K562 (cell line): ENCODE measurements around the gene MSI1. TPM values are rescaled to one million over a fixed set of nuclear protein-coding genes. Genes with fewer than 3 reads are reported as not detected.
A peak's percentile ranks its signal among the peaks of the same experiment; 100 is the strongest.

Experiments used
- EP400 ChIP-seq: fragments of 450-650 bp; IDR thresholded peaks from 2 replicates; pipeline ENCODE4 v1.6.1; 2017; ENCODE audit warnings: antibody characterized with exemption, mild to moderate bottlenecking, moderate library complexity
- HDAC8 ChIP-seq: fragments of 450-650 bp; IDR thresholded peaks from 2 replicates; pipeline ENCODE4 v1.6.1; 2016; ENCODE audit warnings: mild to moderate bottlenecking, missing genetic modification characterization, moderate library complexity, missing compliant biosample characterization
- PHF8 ChIP-seq: fragments of 200-600 bp; sonication (generic); IDR thresholded peaks from 2 replicates; pipeline ENCODE4 v1.6.1; 2012; ENCODE audit warnings: mixed run types, mild to moderate bottlenecking, inconsistent platforms, low read length, moderate library complexity, borderline replicate concordance
- TAF9B ChIP-seq: fragments of 450-650 bp; IDR thresholded peaks from 2 replicates; pipeline ENCODE4 v1.6.1; 2018; ENCODE audit warnings: mild to moderate bottlenecking; ENCODE audit not compliant: partially characterized antibody
- ZNF134 ChIP-seq: fragments of 250-450 bp; sonication (Bioruptor Pico); conservative IDR thresholded peaks from 2 replicates; pipeline ENCODE4 v1.4.0; 2020
- polyA plus RNA-seq, 8 experiments: library from polyadenylated mRNA; depleted of rRNA in 4 of 8; stranded (reverse) in 5 of 8; unstranded in 3 of 8; fragments of >200 nt; fragmentation: Nextera tagmentation in 2 of 8; fragmentation: Illumina TruSeq in 1 of 8; extraction: Ambion mirVana in 2 of 8; extraction: Trizol in 1 of 8; gene quantifications; 2 replicates each; pipeline versions ENCODE4 v1.2.1 to v1.2.3, GENCODE V29; 2011 to 2014; ENCODE audit warnings: inconsistent platforms in 1 of 8, missing spikeins in 1 of 8
- total RNA-seq, 7 experiments: library from RNA; depleted of rRNA in 6 of 7; stranded (reverse); fragments of >200 nt in 6 of 7; fragmentation: Illumina TruSeq in 2 of 7; extraction: Trizol in 2 of 7; gene quantifications; 2 replicates each; pipeline versions ENCODE4 v1.2.1 to v1.2.3, GENCODE V29; 2011 to 2021; ENCODE audit warnings: low replicate concordance in 1 of 7
- TF ChIP-seq, protein P1 (sequence below): fragments of 450-650 bp; IDR thresholded peaks from 2 replicates; pipeline ENCODE4 v1.6.1; 2016; ENCODE audit warnings: low read depth
- TF ChIP-seq, protein P2 (sequence below), 3 experiments: fragments of 200-800 bp in 1 of 3; fragments of 250-450 bp in 1 of 3; fragments of 450-650 bp in 1 of 3; sonication (Bioruptor Pico) in 1 of 3; sonication (Bioruptor generic) in 1 of 3; formaldehyde crosslinking in 1 of 3; IDR thresholded peaks; 2 replicates each; pipeline versions ENCODE4 v1.6.1 to v1.8.0; 2016 to 2022; ENCODE audit warnings: mild to moderate bottlenecking in 2 of 3, missing genetic modification characterization in 2 of 3, missing compliant biosample characterization in 1 of 3, moderate library complexity in 1 of 3
- TF ChIP-seq, protein P3 (sequence below): fragments of 450-650 bp; IDR thresholded peaks from 2 replicates; pipeline ENCODE4 v1.6.1; 2016; ENCODE audit warnings: borderline replicate concordance
- TF ChIP-seq, protein P4 (sequence below): IDR thresholded peaks from 2 replicates; pipeline ENCODE4 v1.6.1; 2012; ENCODE audit warnings: low read depth, low read length, improper control_type of control experiment, borderline replicate concordance

MSI1 gene
- total and polyA plus RNA-seq, 9 of the 15 experiments (the other 6 are each of a cell fraction or from before 2014, with no cell fraction given) = 0.16 TPM; not detected in 8

DNA sequence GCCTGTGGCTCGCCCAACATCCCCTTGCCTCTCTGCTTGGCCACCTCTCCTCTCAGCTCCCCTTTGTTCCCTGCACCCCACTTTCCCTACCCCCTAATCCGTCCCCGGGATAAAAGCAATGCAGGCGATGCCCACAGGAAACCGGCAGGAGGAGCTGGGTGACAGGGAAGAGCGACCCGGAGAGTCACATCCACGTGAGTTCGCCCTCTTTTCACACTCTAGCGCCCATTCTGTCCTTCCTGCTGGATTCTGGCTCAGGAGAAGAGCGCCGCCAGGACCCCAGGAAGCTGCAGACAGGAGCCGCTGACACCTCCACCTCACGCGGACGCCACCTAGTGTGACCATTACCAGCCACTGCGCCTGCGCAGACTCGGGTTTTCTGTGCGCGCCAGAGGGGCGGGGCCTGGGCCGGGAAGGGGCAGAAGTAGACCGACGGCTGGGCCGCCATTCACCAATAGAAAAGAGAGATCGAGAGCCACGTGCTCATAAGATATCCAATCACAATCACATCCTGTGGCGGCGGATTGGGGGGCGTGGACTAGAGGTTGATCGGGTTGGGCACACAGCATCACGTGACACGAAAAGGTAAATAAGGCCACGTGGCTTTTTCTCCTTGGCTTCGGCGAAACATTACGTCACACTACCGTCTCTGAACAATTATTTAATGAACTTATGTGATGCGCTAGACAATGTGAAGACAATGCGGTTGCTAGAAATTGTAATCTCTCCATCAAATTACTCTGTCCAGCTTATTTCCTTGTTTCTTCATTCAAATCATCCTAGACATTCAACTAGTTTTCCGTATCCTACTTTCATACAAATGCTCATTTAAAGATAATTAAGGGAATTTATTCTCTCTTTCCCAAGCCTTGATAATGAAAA lies 51.5 kb downstream of the MSI1 start (continued):
- TF ChIP-seq, protein P1, sequence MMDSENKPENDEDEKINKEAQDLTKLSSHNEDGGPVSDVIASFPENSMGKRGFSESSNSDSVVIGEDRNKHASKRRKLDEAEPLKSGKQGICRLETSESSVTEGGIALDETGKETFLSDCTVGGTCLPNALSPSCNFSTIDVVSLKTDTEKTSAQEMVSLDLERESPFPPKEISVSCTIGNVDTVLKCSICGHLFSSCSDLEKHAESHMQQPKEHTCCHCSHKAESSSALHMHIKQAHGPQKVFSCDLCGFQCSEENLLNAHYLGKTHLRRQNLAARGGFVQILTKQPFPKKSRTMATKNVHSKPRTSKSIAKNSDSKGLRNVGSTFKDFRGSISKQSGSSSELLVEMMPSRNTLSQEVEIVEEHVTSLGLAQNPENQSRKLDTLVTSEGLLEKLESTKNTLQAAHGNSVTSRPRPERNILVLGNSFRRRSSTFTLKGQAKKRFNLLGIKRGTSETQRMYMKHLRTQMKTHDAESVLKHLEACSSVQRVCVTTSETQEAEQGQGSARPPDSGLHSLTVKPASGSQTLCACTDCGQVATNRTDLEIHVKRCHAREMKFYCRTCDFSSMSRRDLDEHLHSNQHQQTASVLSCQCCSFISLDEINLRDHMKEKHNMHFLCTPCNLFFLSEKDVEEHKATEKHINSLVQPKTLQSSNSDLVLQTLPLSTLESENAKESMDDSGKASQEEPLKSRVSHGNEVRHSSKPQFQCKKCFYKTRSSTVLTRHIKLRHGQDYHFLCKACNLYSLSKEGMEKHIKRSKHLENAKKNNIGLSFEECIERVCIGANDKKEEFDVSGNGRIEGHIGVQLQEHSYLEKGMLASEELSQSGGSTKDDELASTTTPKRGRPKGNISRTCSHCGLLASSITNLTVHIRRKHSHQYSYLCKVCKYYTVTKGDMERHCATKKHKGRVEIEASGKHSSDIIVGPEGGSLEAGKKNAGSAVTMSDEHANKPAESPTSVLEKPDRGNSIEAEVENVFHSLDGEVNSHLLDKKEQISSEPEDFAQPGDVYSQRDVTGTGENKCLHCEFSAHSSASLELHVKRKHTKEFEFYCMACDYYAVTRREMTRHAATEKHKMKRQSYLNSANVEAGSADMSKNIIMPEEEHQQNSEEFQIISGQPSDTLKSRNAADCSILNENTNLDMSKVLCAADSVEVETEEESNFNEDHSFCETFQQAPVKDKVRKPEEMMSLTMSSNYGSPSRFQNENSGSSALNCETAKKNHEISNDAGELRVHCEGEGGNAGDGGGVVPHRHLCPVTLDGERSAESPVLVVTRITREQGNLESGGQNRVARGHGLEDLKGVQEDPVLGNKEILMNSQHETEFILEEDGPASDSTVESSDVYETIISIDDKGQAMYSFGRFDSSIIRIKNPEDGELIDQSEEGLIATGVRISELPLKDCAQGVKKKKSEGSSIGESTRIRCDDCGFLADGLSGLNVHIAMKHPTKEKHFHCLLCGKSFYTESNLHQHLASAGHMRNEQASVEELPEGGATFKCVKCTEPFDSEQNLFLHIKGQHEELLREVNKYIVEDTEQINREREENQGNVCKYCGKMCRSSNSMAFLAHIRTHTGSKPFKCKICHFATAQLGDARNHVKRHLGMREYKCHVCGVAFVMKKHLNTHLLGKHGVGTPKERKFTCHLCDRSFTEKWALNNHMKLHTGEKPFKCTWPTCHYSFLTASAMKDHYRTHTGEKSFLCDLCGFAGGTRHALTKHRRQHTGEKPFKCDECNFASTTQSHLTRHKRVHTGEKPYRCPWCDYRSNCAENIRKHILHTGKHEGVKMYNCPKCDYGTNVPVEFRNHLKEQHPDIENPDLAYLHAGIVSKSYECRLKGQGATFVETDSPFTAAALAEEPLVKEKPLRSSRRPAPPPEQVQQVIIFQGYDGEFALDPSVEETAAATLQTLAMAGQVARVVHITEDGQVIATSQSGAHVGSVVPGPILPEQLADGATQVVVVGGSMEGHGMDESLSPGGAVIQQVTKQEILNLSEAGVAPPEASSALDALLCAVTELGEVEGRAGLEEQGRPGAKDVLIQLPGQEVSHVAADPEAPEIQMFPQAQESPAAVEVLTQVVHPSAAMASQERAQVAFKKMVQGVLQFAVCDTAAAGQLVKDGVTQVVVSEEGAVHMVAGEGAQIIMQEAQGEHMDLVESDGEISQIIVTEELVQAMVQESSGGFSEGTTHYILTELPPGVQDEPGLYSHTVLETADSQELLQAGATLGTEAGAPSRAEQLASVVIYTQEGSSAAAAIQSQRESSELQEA = no peak
- TF ChIP-seq ZNF134 (CRISPR knock-in tag) = no peak
- TF ChIP-seq HDAC8 = no peak
- TF ChIP-seq, protein P2, sequence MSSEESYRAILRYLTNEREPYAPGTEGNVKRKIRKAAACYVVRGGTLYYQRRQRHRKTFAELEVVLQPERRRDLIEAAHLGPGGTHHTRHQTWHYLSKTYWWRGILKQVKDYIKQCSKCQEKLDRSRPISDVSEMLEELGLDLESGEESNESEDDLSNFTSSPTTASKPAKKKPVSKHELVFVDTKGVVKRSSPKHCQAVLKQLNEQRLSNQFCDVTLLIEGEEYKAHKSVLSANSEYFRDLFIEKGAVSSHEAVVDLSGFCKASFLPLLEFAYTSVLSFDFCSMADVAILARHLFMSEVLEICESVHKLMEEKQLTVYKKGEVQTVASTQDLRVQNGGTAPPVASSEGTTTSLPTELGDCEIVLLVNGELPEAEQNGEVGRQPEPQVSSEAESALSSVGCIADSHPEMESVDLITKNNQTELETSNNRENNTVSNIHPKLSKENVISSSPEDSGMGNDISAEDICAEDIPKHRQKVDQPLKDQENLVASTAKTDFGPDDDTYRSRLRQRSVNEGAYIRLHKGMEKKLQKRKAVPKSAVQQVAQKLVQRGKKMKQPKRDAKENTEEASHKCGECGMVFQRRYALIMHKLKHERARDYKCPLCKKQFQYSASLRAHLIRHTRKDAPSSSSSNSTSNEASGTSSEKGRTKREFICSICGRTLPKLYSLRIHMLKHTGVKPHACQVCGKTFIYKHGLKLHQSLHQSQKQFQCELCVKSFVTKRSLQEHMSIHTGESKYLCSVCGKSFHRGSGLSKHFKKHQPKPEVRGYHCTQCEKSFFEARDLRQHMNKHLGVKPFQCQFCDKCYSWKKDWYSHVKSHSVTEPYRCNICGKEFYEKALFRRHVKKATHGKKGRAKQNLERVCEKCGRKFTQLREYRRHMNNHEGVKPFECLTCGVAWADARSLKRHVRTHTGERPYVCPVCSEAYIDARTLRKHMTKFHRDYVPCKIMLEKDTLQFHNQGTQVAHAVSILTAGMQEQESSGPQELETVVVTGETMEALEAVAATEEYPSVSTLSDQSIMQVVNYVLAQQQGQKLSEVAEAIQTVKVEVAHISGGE (CRISPR knock-in tag; IDR thresholded peaks at IDR 0.05) = peak in 1 of 3 experiments; percentile 72; a peak in 2 of 6 replicates
- TF ChIP-seq, protein P3, sequence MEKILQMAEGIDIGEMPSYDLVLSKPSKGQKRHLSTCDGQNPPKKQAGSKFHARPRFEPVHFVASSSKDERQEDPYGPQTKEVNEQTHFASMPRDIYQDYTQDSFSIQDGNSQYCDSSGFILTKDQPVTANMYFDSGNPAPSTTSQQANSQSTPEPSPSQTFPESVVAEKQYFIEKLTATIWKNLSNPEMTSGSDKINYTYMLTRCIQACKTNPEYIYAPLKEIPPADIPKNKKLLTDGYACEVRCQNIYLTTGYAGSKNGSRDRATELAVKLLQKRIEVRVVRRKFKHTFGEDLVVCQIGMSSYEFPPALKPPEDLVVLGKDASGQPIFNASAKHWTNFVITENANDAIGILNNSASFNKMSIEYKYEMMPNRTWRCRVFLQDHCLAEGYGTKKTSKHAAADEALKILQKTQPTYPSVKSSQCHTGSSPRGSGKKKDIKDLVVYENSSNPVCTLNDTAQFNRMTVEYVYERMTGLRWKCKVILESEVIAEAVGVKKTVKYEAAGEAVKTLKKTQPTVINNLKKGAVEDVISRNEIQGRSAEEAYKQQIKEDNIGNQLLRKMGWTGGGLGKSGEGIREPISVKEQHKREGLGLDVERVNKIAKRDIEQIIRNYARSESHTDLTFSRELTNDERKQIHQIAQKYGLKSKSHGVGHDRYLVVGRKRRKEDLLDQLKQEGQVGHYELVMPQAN = peak; percentile 52
- TF ChIP-seq, protein P4, sequence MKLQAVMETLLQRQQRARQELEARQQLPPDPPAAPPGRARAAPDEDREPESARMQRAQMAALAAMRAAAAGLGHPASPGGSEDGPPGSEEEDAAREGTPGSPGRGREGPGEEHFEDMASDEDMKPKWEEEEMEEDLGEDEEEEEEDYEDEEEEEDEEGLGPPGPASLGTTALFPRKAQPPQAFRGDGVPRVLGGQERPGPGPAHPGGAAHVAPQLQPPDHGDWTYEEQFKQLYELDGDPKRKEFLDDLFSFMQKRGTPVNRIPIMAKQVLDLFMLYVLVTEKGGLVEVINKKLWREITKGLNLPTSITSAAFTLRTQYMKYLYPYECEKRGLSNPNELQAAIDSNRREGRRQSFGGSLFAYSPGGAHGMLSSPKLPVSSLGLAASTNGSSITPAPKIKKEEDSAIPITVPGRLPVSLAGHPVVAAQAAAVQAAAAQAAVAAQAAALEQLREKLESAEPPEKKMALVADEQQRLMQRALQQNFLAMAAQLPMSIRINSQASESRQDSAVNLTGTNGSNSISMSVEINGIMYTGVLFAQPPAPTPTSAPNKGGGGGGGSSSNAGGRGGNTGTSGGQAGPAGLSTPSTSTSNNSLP = no peak
- TF ChIP-seq TAF9B = peak; percentile 88
- peak; percentile 92 for TF ChIP-seq EP400
- TF ChIP-seq PHF8 = peak; percentile 89; the same call in 1 of the 2 replicates
